ENCODE results near the gene OR8D1.
"Not testable (repeated sequence)": the region's sequence is repeated elsewhere in the genome, so short reads cannot be mapped to it uniquely, and the experiment has no call there.

The OR8D1 gene

GRCh38 chr11:124278261-124278660 lies 35.5 kb downstream of the OR8D1 start:
- Histone ChIP-seq H3K36me3 (ENCODE audit: insufficient read depth, low read length) (no peaks in the 10 kb centered on the region), H3K9ac (ENCODE audit: low read depth, low read length) (no peak overlapping the region), H3K4me1 (ENCODE audit: control insufficient read depth, insufficient read depth, low read length) (peaks cover 12% of the 10 kb centered on the region), H3K4me3 (ENCODE audit: low read length) (no peak overlapping the region), H3K4me2 (ENCODE audit: low read length) (no peak overlapping the region), H3K9me3 (replicated peaks; ENCODE audit: low read length) (no peaks in the 10 kb centered on the region), H3K27me3 (ENCODE audit: control insufficient read depth, insufficient read depth, low read length) (no peaks in the 10 kb centered on the region)

GRCh38 chr11:124277804-124278203 lies 35.9 kb downstream of the OR8D1 start:
- no peak overlapping the region for H3K4me3 ChIP-seq (ENCODE audit: low read length)
- no peak overlapping the region for H3K4me2 ChIP-seq (ENCODE audit: low read length)
- H3K27me3 ChIP-seq (ENCODE audit: control insufficient read depth, insufficient read depth, low read length) = no peaks in the 10 kb centered on the region
- H3K4me1 ChIP-seq (ENCODE audit: control insufficient read depth, insufficient read depth, low read length) = peaks cover 12% of the 10 kb centered on the region
- no peak overlapping the region for H3K9ac ChIP-seq (ENCODE audit: low read depth, low read length)
- no peaks in the 10 kb centered on the region for H3K9me3 ChIP-seq (replicated peaks; ENCODE audit: low read length)
- no peaks in the 10 kb centered on the region for H3K36me3 ChIP-seq (ENCODE audit: insufficient read depth, low read length)

- H3K9ac ChIP-seq (ENCODE audit: low read depth, low read length) = no peak overlapping the region
- no peaks in the 10 kb centered on the region for H3K36me3 ChIP-seq (ENCODE audit: insufficient read depth, low read length)
- H3K4me3 ChIP-seq (ENCODE audit: low read length) = no peak overlapping the region
- no peaks in the 10 kb centered on the region for H3K27me3 ChIP-seq (ENCODE audit: control insufficient read depth, insufficient read depth, low read length)
- peaks cover 12% of the 10 kb centered on the region for H3K4me1 ChIP-seq (ENCODE audit: control insufficient read depth, insufficient read depth, low read length)
- H3K9me3 ChIP-seq (replicated peaks; ENCODE audit: low read length) = no peaks in the 10 kb centered on the region
- H3K4me2 ChIP-seq (ENCODE audit: low read length) = no peak overlapping the region
Observed at GRCh38 chr11:124277207-124277606, 36.5 kb downstream of the OR8D1 start.

- H3K36me3 ChIP-seq (ENCODE audit: insufficient read depth, low read length) = no peaks in the 10 kb centered on the region
- no peak overlapping the region for H3K4me3 ChIP-seq (ENCODE audit: low read length)
- no peaks in the 10 kb centered on the region for H3K27me3 ChIP-seq (ENCODE audit: control insufficient read depth, insufficient read depth, low read length)
- peaks cover 12% of the 10 kb centered on the region for H3K4me1 ChIP-seq (ENCODE audit: control insufficient read depth, insufficient read depth, low read length)
- no peak overlapping the region for H3K9ac ChIP-seq (ENCODE audit: low read depth, low read length)
- no peak overlapping the region for H3K4me2 ChIP-seq (ENCODE audit: low read length)
- H3K9me3 ChIP-seq (replicated peaks; ENCODE audit: low read length) = no peaks in the 10 kb centered on the region
Observed at GRCh38 chr11:124276081-124276480, 37.7 kb downstream of the OR8D1 start.

- Histone ChIP-seq H3K4me2 (ENCODE audit: low read length) (no peak overlapping the region), H3K4me3 (ENCODE audit: low read length) (no peak overlapping the region), H3K27me3 (ENCODE audit: control insufficient read depth, insufficient read depth, low read length) (no peaks in the 10 kb centered on the region), H3K36me3 (ENCODE audit: insufficient read depth, low read length) (no peaks in the 10 kb centered on the region), H3K9me3 (replicated peaks; ENCODE audit: low read length) (no peaks in the 10 kb centered on the region), H3K9ac (ENCODE audit: low read depth, low read length) (no peak overlapping the region), H3K4me1 (ENCODE audit: control insufficient read depth, insufficient read depth, low read length) (peaks cover 12% of the 10 kb centered on the region)
Observed at GRCh38 chr11:124274000-124274399, 39.7 kb downstream of the OR8D1 start.

- not testable (repeated sequence) for H3K36me3 ChIP-seq (ENCODE audit: insufficient read depth, low read length); H3K9me3 ChIP-seq (replicated peaks; ENCODE audit: low read length); H3K4me2 ChIP-seq (ENCODE audit: low read length); H3K4me3 ChIP-seq (ENCODE audit: low read length); H3K27me3 ChIP-seq (ENCODE audit: control insufficient read depth, insufficient read depth, low read length); H3K4me1 ChIP-seq (ENCODE audit: control insufficient read depth, insufficient read depth, low read length); H3K9ac ChIP-seq (ENCODE audit: low read depth, low read length)
Observed at GRCh38 chr11:124270886-124271285, 42.9 kb downstream of the OR8D1 start.

- H3K4me1 ChIP-seq (ENCODE audit: control insufficient read depth, insufficient read depth, low read length); H3K36me3 ChIP-seq (ENCODE audit: insufficient read depth, low read length); H3K9ac ChIP-seq (ENCODE audit: low read depth, low read length); H3K9me3 ChIP-seq (replicated peaks; ENCODE audit: low read length); H3K4me3 ChIP-seq (ENCODE audit: low read length); H3K4me2 ChIP-seq (ENCODE audit: low read length); H3K27me3 ChIP-seq (ENCODE audit: control insufficient read depth, insufficient read depth, low read length): not testable (repeated sequence)
Observed at GRCh38 chr11:124265041-124265440, 48.7 kb downstream of the OR8D1 start.

- Histone ChIP-seq H3K9me3 (replicated peaks; ENCODE audit: low read length) (no peaks in the 10 kb centered on the region), H3K4me1 (ENCODE audit: control insufficient read depth, insufficient read depth, low read length) (no peaks in the 10 kb centered on the region), H3K9ac (ENCODE audit: low read depth, low read length) (no peak within 1 kb of the TSS), H3K4me3 (ENCODE audit: low read length) (no peak within 1 kb of the TSS), H3K27me3 (ENCODE audit: control insufficient read depth, insufficient read depth, low read length) (peaks cover 3% of the 10 kb centered on the region), H3K4me2 (ENCODE audit: low read length) (no peak within 1 kb of the TSS), H3K36me3 (ENCODE audit: insufficient read depth, low read length) (no peaks in the 10 kb centered on the region)
Observed at GRCh38 chr11:124256076-124256475, 57.7 kb downstream of the OR8D1 start, which contains the start of gene OR8G5. OR8G5 (plus strand) TSS chr11:124256376; CDS start chr11:124264932, 8,556 bp downstream.

Measured in skeletal muscle satellite cell (primary cell).